Vagina (tissue), 2 donors: ENCODE data around the gene OR9G1. TPM values are rescaled to one million over a fixed set of nuclear protein-coding genes. Genes with fewer than 3 reads are reported as not detected.
"Not testable (repeated sequence)": the region's sequence is repeated elsewhere in the genome, so short reads cannot be mapped to it uniquely, and the experiment has no call there.

ENCODE experiments used
- DNase-seq, 2 donors: peaks; one replicate each; pipeline ENCODE4 v3.0.0-alpha.2; 2017; ENCODE audit errors: extremely low spot score in 2 of 2
- H3K27ac ChIP-seq: fragments of 200-600 bp; sonication (generic); one replicate; pipeline ENCODE4 v1.5.1; 2019
- H3K27me3 ChIP-seq: fragments of 200-600 bp; sonication (generic); one replicate; pipeline ENCODE4 v1.5.1; 2019
- H3K36me3 ChIP-seq, 2 donors: fragments of 200-600 bp; sonication (generic); one replicate each; pipeline ENCODE4 v1.5.1; 2017 to 2019
- H3K4me1 ChIP-seq: fragments of 200-600 bp; sonication (generic); one replicate; pipeline ENCODE4 v1.5.1; 2019
- H3K4me3 ChIP-seq, 2 donors: fragments of 200-600 bp; sonication (generic); 1 replicate in 1 of 2; 2 replicates in 1 of 2; pipeline ENCODE4 v1.5.1; 2016 to 2019
- H3K9me3 ChIP-seq: fragments of 200-600 bp; sonication (generic); one replicate; pipeline ENCODE4 v1.5.1; 2019
- POLR2A ChIP-seq, 2 donors: fragments of 450-650 bp; IDR thresholded peaks; one replicate each; pipeline ENCODE4 v1.6.1; 2017; ENCODE audit warnings: antibody characterized with exemption in 2 of 2, mild to moderate bottlenecking in 2 of 2, moderate library complexity in 2 of 2
- POLR2AphosphoS5 ChIP-seq, 2 donors: sonication (generic); formaldehyde crosslinking; IDR thresholded peaks; one replicate each; pipeline ENCODE4 v1.9.0; 2017; ENCODE audit warnings: antibody characterized with exemption in 2 of 2, mild to moderate bottlenecking in 2 of 2, low read depth in 1 of 2; ENCODE audit not compliant: insufficient read depth in 1 of 2
- intact Hi-C: fragments of 100-400 bp; cut with DNase I; formaldehyde crosslinking; loops from one replicate; pipeline ENCODE4 v1.15.1; 2023
- total RNA-seq: library from RNA; depleted of rRNA; stranded (reverse); fragments of >200 nt; gene quantifications from one replicate; pipeline ENCODE4 v1.2.3, GENCODE V29; 2016
- TF ChIP-seq, protein P1 (sequence below), 3 experiments: fragments of 450-650 bp in 2 of 3; fragments of 200-600 bp in 1 of 3; sonication (generic) in 1 of 3; IDR thresholded peaks; one replicate each; pipeline ENCODE4 v1.5.1; 2017 to 2019; ENCODE audit warnings: antibody characterized with exemption in 3 of 3, mild to moderate bottlenecking in 2 of 3, moderate library complexity in 2 of 3

Gene OR9G1
- not detected for total RNA-seq

- Histone ChIP-seq H3K9me3 (no peaks in the 10 kb centered on the region), H3K27me3 (no peaks in the 10 kb centered on the region), H3K4me3 (no peak within 1 kb of the TSS), H3K36me3 (no peaks in the 10 kb centered on the region), H3K27ac (no peak within 1 kb of the TSS), H3K4me1 (no peaks in the 10 kb centered on the region)
- intact Hi-C loops = no loop called here
- TF ChIP-seq POLR2A (IDR thresholded peaks at IDR 0.05) = no peak
- TF ChIP-seq, protein P1, sequence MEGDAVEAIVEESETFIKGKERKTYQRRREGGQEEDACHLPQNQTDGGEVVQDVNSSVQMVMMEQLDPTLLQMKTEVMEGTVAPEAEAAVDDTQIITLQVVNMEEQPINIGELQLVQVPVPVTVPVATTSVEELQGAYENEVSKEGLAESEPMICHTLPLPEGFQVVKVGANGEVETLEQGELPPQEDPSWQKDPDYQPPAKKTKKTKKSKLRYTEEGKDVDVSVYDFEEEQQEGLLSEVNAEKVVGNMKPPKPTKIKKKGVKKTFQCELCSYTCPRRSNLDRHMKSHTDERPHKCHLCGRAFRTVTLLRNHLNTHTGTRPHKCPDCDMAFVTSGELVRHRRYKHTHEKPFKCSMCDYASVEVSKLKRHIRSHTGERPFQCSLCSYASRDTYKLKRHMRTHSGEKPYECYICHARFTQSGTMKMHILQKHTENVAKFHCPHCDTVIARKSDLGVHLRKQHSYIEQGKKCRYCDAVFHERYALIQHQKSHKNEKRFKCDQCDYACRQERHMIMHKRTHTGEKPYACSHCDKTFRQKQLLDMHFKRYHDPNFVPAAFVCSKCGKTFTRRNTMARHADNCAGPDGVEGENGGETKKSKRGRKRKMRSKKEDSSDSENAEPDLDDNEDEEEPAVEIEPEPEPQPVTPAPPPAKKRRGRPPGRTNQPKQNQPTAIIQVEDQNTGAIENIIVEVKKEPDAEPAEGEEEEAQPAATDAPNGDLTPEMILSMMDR (IDR thresholded peaks at IDR 0.05) = no peak
- no peak for TF ChIP-seq POLR2AphosphoS5 (IDR thresholded peaks at IDR 0.05; ENCODE audit: insufficient read depth in 1 of 2, low read depth in 1 of 2)
- DNase-seq = no peak
Measured at GRCh38 chr11:56698795-56699194, at the start of gene OR9G1. TSS of gene OR9G1 (plus strand) at chr11:56699095. CDS start at chr11:56700388, 1,293 bp downstream.

- H3K27ac ChIP-seq = no peak overlapping the region
- no peak overlapping the region for H3K4me3 ChIP-seq
- H3K27me3 ChIP-seq = no peaks in the 10 kb centered on the region
- no peaks in the 10 kb centered on the region for H3K4me1 ChIP-seq
- TF ChIP-seq POLR2A (IDR thresholded peaks at IDR 0.05) = no peak
- TF ChIP-seq, protein P1 (IDR thresholded peaks at IDR 0.05) = no peak
- TF ChIP-seq POLR2AphosphoS5 (IDR thresholded peaks at IDR 0.05; ENCODE audit: insufficient read depth in 1 of 2, low read depth in 1 of 2) = no peak
- intact Hi-C loops = no loop called here
- H3K9me3 ChIP-seq = no peaks in the 10 kb centered on the region
- DNase-seq = no peak
- H3K36me3 ChIP-seq = no peaks in the 10 kb centered on the region
Measured at GRCh38 chr11:56659755-56660154, 39.1 kb upstream of the OR9G1 start.

DNA sequence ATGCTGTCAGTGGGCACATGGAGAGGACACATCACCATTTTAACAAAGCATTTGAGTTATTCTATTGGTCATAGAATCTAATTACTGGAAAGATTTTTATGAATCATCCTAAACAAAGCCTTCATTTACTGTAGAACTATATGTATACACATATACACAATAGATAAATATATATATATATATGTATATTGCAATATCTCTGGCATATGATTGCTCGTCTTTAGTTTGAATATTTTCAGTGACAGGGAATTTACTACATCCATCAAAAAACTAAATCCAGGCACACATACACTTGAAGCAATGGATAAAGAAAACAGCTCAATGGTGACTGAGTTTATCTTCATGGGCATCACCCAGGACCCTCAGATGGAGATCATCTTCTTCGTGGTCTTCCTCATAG, 35.5 kb upstream of the OR9G1 start, which contains the start of gene OR5AR1:
OR5AR1 (plus strand) TSS at position 301 of the 400 bp plus-strand sequence; CDS start at position 301, 0 bp downstream.
- H3K27me3 ChIP-seq = no peaks in the 10 kb centered on the region
- TF ChIP-seq, protein P1 (IDR thresholded peaks at IDR 0.05) = no peak
- no peak for TF ChIP-seq POLR2AphosphoS5 (IDR thresholded peaks at IDR 0.05; ENCODE audit: insufficient read depth in 1 of 2, low read depth in 1 of 2)
- TF ChIP-seq POLR2A (IDR thresholded peaks at IDR 0.05) = no peak
- H3K27ac ChIP-seq = no peak within 1 kb of the TSS
- no peak within 1 kb of the TSS for H3K4me3 ChIP-seq
- DNase-seq = no peak
- H3K9me3 ChIP-seq = no peaks in the 10 kb centered on the region
- no peaks in the 10 kb centered on the region for H3K4me1 ChIP-seq
- intact Hi-C loops = no loop called here
- no peaks in the 10 kb centered on the region for H3K36me3 ChIP-seq

- intact Hi-C loops = no loop called here
- Histone ChIP-seq H3K27ac (no peak overlapping the region), H3K27me3 (no peaks in the 10 kb centered on the region), H3K4me3 (no peak overlapping the region), H3K4me1 (no peaks in the 10 kb centered on the region), H3K36me3 (no peaks in the 10 kb centered on the region), H3K9me3 (no peaks in the 10 kb centered on the region)
- TF ChIP-seq POLR2A (IDR thresholded peaks at IDR 0.05) (no peak), POLR2AphosphoS5 (IDR thresholded peaks at IDR 0.05; ENCODE audit: insufficient read depth in 1 of 2, low read depth in 1 of 2) (no peak)
- TF ChIP-seq, protein P1 (IDR thresholded peaks at IDR 0.05) = no peak
- DNase-seq = no peak
Measured at GRCh38 chr11:56670984-56671383, 27.9 kb upstream of the OR9G1 start.

GRCh38 chr11:56688554-56689100, 10.3 kb upstream of the OR9G1 start:
- TF ChIP-seq, protein P1 (IDR thresholded peaks at IDR 0.05) = no peak
- TF ChIP-seq POLR2A (IDR thresholded peaks at IDR 0.05) (no peak), POLR2AphosphoS5 (IDR thresholded peaks at IDR 0.05; ENCODE audit: insufficient read depth in 1 of 2, low read depth in 1 of 2) (no peak)
- Histone ChIP-seq H3K4me3 (no peak overlapping the region), H3K27ac (no peak overlapping the region), H3K4me1 (no peaks in the 10 kb centered on the region), H3K9me3 (no peaks in the 10 kb centered on the region), H3K27me3 (no peaks in the 10 kb centered on the region), H3K36me3 (no peaks in the 10 kb centered on the region)
- no peak for DNase-seq
- intact Hi-C loops = no loop called here

- DNase-seq, H3K27me3 ChIP-seq, H3K4me1 ChIP-seq, intact Hi-C loops, H3K27ac ChIP-seq, H3K4me3 ChIP-seq, H3K36me3 ChIP-seq, H3K9me3 ChIP-seq: not testable (repeated sequence)
Measured at GRCh38 chr11:56691179-56691578, 7.7 kb upstream of the OR9G1 start.
